IPS-11a (cell line): ENCODE data around the gene ZNF827.

Experiments used
- H3K4me3 ChIP-seq: one replicate; pipeline ENCODE4 v1.5.1; 2013; ENCODE audit warnings: low read depth, low read length, control low read depth

ZNF827 gene

GRCh38 chr4:145723336-145723735 is 215.3 kb downstream of the ZNF827 start:
- no peak overlapping the region for H3K4me3 ChIP-seq

DNA sequence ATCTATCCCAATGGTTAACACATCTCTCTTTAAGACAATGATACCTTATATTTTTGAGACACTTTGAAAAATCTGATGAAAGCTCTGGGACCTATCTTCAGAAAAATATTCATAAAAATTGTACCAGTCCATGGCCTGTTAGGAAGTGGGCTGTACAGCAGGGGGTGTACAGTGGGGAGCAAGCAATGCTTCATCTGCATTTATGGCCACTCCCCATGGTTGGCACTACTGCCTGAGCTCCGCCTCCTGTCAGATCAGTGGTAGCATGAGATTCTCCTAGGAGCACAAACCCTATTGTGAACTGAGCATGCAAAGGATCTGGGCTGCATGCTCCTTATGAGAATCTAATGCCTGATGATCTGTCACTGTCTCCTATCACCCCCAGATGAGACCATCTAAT is 216.1 kb downstream of the ZNF827 start:
- no peak overlapping the region for H3K4me3 ChIP-seq

DNA sequence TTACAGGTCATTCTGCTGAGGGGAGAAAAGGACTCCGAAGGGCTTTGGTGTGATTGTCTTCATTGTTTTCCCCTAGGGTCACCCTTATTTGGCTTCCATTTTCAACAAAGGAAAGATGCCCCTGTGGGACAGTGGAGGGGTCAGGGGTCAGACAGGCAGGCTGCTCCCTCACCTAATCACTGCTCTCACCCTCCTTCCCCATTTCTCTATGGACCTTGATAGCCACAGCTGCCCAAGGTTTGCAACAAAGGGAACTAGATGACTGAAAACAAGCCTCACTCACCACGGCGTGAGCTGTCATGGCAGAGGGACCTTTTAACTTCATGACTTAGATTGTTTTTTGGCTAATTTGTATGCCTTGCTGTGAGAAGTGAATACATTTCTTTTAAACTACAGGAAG is 218.0 kb downstream of the ZNF827 start:
- no peak overlapping the region for H3K4me3 ChIP-seq

- H3K4me3 ChIP-seq, result no peak overlapping the region
Observed at GRCh38 chr4:145719752-145720624, 218.6 kb downstream of the ZNF827 start.

DNA sequence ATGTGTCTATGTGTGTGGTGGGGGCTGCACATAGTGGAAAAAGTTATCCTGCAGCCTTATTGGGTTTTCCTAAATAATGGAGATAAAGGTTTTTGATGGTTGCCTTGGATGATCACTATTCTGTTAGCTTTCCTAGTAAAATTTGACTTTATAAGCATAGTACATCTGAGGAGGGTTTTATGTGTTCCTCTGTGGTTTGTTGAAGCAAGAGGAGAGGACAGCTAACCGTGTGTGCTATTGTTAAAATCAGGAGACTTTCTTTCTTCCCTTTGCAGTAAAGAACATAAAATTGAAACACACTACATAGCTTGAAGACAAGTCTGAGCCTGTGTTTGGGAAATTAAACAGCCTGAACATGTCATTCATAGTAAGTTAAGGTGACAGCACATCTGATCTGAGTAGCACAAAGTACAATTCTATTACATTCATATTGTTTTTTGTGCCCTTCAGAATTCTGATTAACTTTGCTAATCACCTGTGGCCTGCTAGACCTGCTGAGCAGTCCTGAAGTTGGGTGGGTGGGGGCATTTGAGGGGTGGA is 221.9 kb downstream of the ZNF827 start:
- no peak overlapping the region for H3K4me3 ChIP-seq

GRCh38 chr4:145716200-145716599 is 222.4 kb downstream of the ZNF827 start:
- H3K4me3 ChIP-seq, result no peak overlapping the region

DNA sequence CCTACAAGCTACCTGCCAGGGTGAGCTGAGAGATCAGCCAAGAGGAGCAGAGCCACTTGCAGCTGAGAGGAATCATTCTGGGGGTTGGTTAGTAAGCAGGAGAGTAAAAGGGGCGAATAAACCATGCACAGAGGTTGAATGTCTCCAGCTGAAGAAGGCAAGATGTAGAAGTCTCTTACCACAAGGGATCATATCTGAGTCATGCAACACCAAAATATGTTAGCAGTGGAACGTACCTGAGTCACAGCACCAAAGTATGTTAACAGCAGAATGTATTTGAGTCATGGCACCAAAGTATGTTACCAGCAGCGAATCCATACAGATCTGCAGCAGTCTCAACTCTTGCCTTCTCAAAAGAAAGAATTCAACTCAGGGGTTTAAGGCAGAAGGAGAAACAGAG is 228.8 kb downstream of the ZNF827 start:
- H3K4me3 ChIP-seq, result no peak overlapping the region

DNA sequence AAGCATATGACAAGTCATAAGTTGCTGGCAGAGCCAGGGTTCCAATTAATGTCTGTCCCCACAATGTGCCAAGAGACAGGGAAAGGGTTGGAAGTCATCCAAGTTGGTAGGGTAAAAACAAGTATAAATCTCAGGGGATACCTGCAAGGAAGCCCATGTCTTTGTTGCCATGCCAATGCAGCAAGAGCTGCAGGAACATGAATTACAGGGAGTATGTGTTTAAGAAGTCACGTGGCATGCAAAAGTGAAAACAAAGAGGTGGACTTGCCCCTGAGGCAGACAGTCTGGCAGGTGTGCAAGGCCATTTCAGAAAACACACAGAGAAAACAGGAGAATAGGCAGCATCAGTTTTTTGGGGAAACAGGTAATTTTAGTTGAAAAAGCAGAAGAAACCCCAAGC is 229.3 kb downstream of the ZNF827 start:
- H3K4me3 ChIP-seq, result no peak overlapping the region
